Muscle of leg (tissue), 16 donors: Measurements from ENCODE around the gene TUBA4A. TPM values are rescaled to one million over a fixed set of nuclear protein-coding genes. Genes with fewer than 3 reads are reported as not detected.

ENCODE experiments used
- DNase-seq: peaks from one replicate; pipeline ENCODE4 v3.0.0; 2013
- H3K27ac ChIP-seq: one replicate; pipeline ENCODE4 v1.5.1; 2013; ENCODE audit warnings: mild to moderate bottlenecking, low read length, control low read depth
- H3K27me3 ChIP-seq: one replicate; pipeline ENCODE4 v1.6.1; 2013; ENCODE audit warnings: low read length; ENCODE audit not compliant: control insufficient read depth, insufficient read depth
- H3K36me3 ChIP-seq: one replicate; pipeline ENCODE4 v1.6.1; 2013; ENCODE audit warnings: low read length; ENCODE audit not compliant: control insufficient read depth, insufficient read depth
- H3K4me1 ChIP-seq: one replicate; pipeline ENCODE4 v1.6.1; 2013; ENCODE audit warnings: low read length; ENCODE audit not compliant: control insufficient read depth, insufficient read depth
- H3K4me3 ChIP-seq: one replicate; pipeline ENCODE4 v1.5.1; 2013; ENCODE audit warnings: low read length, control low read depth
- H3K9me3 ChIP-seq: replicated peaks from 2 replicates; pipeline ENCODE4 v1.6.1; 2013; ENCODE audit warnings: low read depth, low read length; ENCODE audit not compliant: control insufficient read depth
- WGBS: methylation state at CpG from one replicate; pipeline ENCODE4 v1.1.5; 2013; ENCODE audit warnings: missing lambda C conversion rate; ENCODE audit not compliant: insufficient coverage; 5-methylcytosine and 5-hydroxymethylcytosine counted together
- long read RNA-seq, 11 donors: transcript quantifications; one replicate each; lab custom pipeline, GENCODE V29; 2026
- polyA plus RNA-seq, 8 donors: library from polyadenylated mRNA; unstranded; fragments of 120-200 nt; gene quantifications; one replicate each; pipeline versions ENCODE4 v1.2.1 to v1.2.3, GENCODE V29; 2013; ENCODE audit warnings: inconsistent platforms in 1 of 8, low replicate concordance in 1 of 8; ENCODE audit not compliant: insufficient read length in 8 of 8, insufficient read depth in 1 of 8
- total RNA-seq: library from RNA; stranded (reverse); fragments of 120-200 nt; gene quantifications from one replicate; pipeline ENCODE4 v1.2.4, GENCODE V29; 2013

Gene TUBA4A
- total RNA-seq (36.2 TPM), polyA plus RNA-seq (100 to 1,000 TPM in 4 of 8 donors, 10 to 100 TPM in 4; 77.1 to 160 (median 107) TPM)
- long read RNA-seq, donor 1, transcript TUBA4A-201 (4 exons, 2,162 nt): major isoform, 18 of 26 reads
- long read RNA-seq, donor 1, partial matches to known transcripts: 6 of 26 reads
- long read RNA-seq, donor 1, other reads (novel, unspliced or antisense): 0 of 26 reads
- long read RNA-seq, donor 2, transcript TUBA4A-201 (4 exons, 2,162 nt): major isoform, 6 of 6 reads
- long read RNA-seq, donor 2, partial matches to known transcripts: 0 of 6 reads
- long read RNA-seq, donor 2, other reads (novel, unspliced or antisense): 0 of 6 reads
- long read RNA-seq, donor 3, transcript TUBA4A-201 (4 exons, 2,162 nt): major isoform, 29 of 46 reads
- long read RNA-seq, donor 3, partial matches to known transcripts: 15 of 46 reads
- long read RNA-seq, donor 3, other reads (novel, unspliced or antisense): 0 of 46 reads
- long read RNA-seq, donor 4, transcript TUBA4A-201 (4 exons, 2,162 nt): major isoform, 34 of 52 reads
- long read RNA-seq, donor 4, partial matches to known transcripts: 17 of 52 reads
- long read RNA-seq, donor 4, other reads (novel, unspliced or antisense): 0 of 52 reads
- long read RNA-seq, donor 5, transcript TUBA4A-201 (4 exons, 2,162 nt): major isoform, 58 of 101 reads
- long read RNA-seq, donor 5, partial matches to known transcripts: 33 of 101 reads
- long read RNA-seq, donor 5, other reads (novel, unspliced or antisense): 5 of 101 reads
- long read RNA-seq, donor 6, transcript TUBA4A-201 (4 exons, 2,162 nt): major isoform, 95 of 123 reads
- long read RNA-seq, donor 6, partial matches to known transcripts: 22 of 123 reads
- long read RNA-seq, donor 6, other reads (novel, unspliced or antisense): 0 of 123 reads
- long read RNA-seq, donor 7, transcript TUBA4A-201 (4 exons, 2,162 nt): major isoform, 65 of 87 reads
- long read RNA-seq, donor 7, partial matches to known transcripts: 19 of 87 reads
- long read RNA-seq, donor 7, other reads (novel, unspliced or antisense): 0 of 87 reads
- long read RNA-seq, donor 8, transcript TUBA4A-201 (4 exons, 2,162 nt): major isoform, 23 of 34 reads
- long read RNA-seq, donor 8, partial matches to known transcripts: 9 of 34 reads
- long read RNA-seq, donor 8, other reads (novel, unspliced or antisense): 0 of 34 reads
- long read RNA-seq, donor 9, transcript TUBA4A-208 (3 exons, 804 nt): minor isoform, 5 of 98 reads
- long read RNA-seq, donor 9, transcript TUBA4A-201 (4 exons, 2,162 nt): major isoform, 50 of 98 reads
- long read RNA-seq, donor 9, partial matches to known transcripts: 36 of 98 reads
- long read RNA-seq, donor 9, other reads (novel, unspliced or antisense): 0 of 98 reads
- long read RNA-seq, donor 10, transcript TUBA4A-201 (4 exons, 2,162 nt): major isoform, 53 of 57 reads
- long read RNA-seq, donor 10, partial matches to known transcripts: 0 of 57 reads
- long read RNA-seq, donor 10, other reads (novel, unspliced or antisense): 0 of 57 reads
- long read RNA-seq, donor 11, transcript TUBA4A-201 (4 exons, 2,162 nt): major isoform, 31 of 44 reads
- long read RNA-seq, donor 11, partial matches to known transcripts: 12 of 44 reads
- long read RNA-seq, donor 11, other reads (novel, unspliced or antisense): 0 of 44 reads

GRCh38 chr2:219253753-219254589, at the start of gene TUBA4A:
Gene TUBA4A (minus strand): TSS chr2:219253918. CDS start chr2:219253858, 60 bp downstream.
- Histone ChIP-seq H3K4me3 (peak within 1 kb of the TSS; percentile 60), H3K27me3 (peaks cover 59% of the 10 kb centered on the region), H3K36me3 (peaks cover 16% of the 10 kb centered on the region), H3K4me1 (peaks cover 48% of the 10 kb centered on the region), H3K9me3 (no peaks in the 10 kb centered on the region), H3K27ac (peak within 1 kb of the TSS; percentile 84)
- under 1% methylated on average over 75 of the region's 76 CpGs for WGBS
- peak; percentile 64 for DNase-seq

- DNase-seq: no peak
- WGBS: 60% methylated on average over 11 of the region's 11 CpGs
- Histone ChIP-seq H3K27me3 (peaks cover 45% of the 10 kb centered on the region), H3K36me3 (no peaks in the 10 kb centered on the region), H3K4me3 (no peak overlapping the region), H3K4me1 (peaks cover 3% of the 10 kb centered on the region), H3K27ac (no peak overlapping the region), H3K9me3 (no peaks in the 10 kb centered on the region)
Observed at GRCh38 chr2:219302412-219302968, 48.8 kb upstream of the TUBA4A start.

GRCh38 chr2:219300022-219300421, 46.3 kb upstream of the TUBA4A start:
- no peak for DNase-seq
- Histone ChIP-seq H3K27me3 (peaks cover 40% of the 10 kb centered on the region), H3K9me3 (no peaks in the 10 kb centered on the region), H3K27ac (no peak overlapping the region), H3K4me3 (no peak overlapping the region), H3K36me3 (no peaks in the 10 kb centered on the region), H3K4me1 (peaks cover 7% of the 10 kb centered on the region)
- 57% methylated on average over 3 of the region's 5 CpGs for WGBS

- DNase-seq: no peak
- peaks cover 11% of the 10 kb centered on the region for H3K4me1 ChIP-seq
- 71% methylated on average over 5 of the region's 6 CpGs for WGBS
- no peak overlapping the region for H3K4me3 ChIP-seq
- H3K27ac ChIP-seq: no peak overlapping the region
- H3K27me3 ChIP-seq: peaks cover 40% of the 10 kb centered on the region
- H3K9me3 ChIP-seq: no peaks in the 10 kb centered on the region
- H3K36me3 ChIP-seq: no peaks in the 10 kb centered on the region
Observed at GRCh38 chr2:219299372-219299760, 45.6 kb upstream of the TUBA4A start.

GRCh38 chr2:219298759-219299371, 45.1 kb upstream of the TUBA4A start:
- H3K9me3 ChIP-seq: no peaks in the 10 kb centered on the region
- peaks cover 16% of the 10 kb centered on the region for H3K4me1 ChIP-seq
- peaks cover 40% of the 10 kb centered on the region for H3K27me3 ChIP-seq
- peak; percentile 83 for DNase-seq
- H3K36me3 ChIP-seq: no peaks in the 10 kb centered on the region
- no peak overlapping the region for H3K4me3 ChIP-seq
- H3K27ac ChIP-seq: no peak overlapping the region
- 22% methylated on average over 12 of the region's 15 CpGs for WGBS

GRCh38 chr2:219297766-219298456, 44.2 kb upstream of the TUBA4A start:
- Histone ChIP-seq H3K4me1 (peaks cover 19% of the 10 kb centered on the region), H3K27me3 (peaks cover 40% of the 10 kb centered on the region), H3K36me3 (no peaks in the 10 kb centered on the region), H3K27ac (no peak overlapping the region), H3K4me3 (no peak overlapping the region), H3K9me3 (no peaks in the 10 kb centered on the region)
- peak; percentile 4 for DNase-seq
- 83% methylated on average over 8 of the region's 14 CpGs for WGBS

- peaks cover 30% of the 10 kb centered on the region for H3K27me3 ChIP-seq
- no peaks in the 10 kb centered on the region for H3K36me3 ChIP-seq
- WGBS: 85% methylated on average over 24 of the region's 25 CpGs
- peak; percentile 3 for DNase-seq
- peaks cover 19% of the 10 kb centered on the region for H3K4me1 ChIP-seq
- no peaks in the 10 kb centered on the region for H3K9me3 ChIP-seq
- H3K4me3 ChIP-seq: no peak overlapping the region
- H3K27ac ChIP-seq: no peak overlapping the region
Observed at GRCh38 chr2:219296631-219297391, 43.1 kb upstream of the TUBA4A start.
